OCI-LY7 (cell line): ENCODE measurements around the gene GLIS1. TPM values are rescaled to one million over a fixed set of nuclear protein-coding genes. Genes with fewer than 3 reads are reported as not detected.

Experiments
- BruUV-seq: library from RNA; stranded (reverse); fragments of 400-500 nt; replicated peaks from 2 replicates; lab custom pipeline; 2021; lab: Mats Ljungman, UMichigan
- CTCF ChIA-PET: fragments of 300-600 bp; sonication (Branson Sonifier 250); formaldehyde crosslinking; loops from one replicate; lab custom pipeline; 2022; ENCODE audit warnings: antibody characterized with exemption; ENCODE audit not compliant: unreplicated experiment; lab: Charles Lee
- POLR2A ChIA-PET: fragments of 300-600 bp; sonication (Branson Sonifier 250); formaldehyde crosslinking; loops from one replicate; lab custom pipeline; 2022; ENCODE audit warnings: antibody characterized with exemption; lab: Charles Lee
- DNase-seq: peaks from one replicate; pipeline ENCODE4 v3.0.0-alpha.2; 2015; ENCODE audit warnings: low spot score
- H2AFZ ChIP-seq: fragments of 200-600 bp; sonication (generic), shearing (Covaris generic); 2 replicates; pipeline ENCODE4 v1.6.1; 2014; ENCODE audit warnings: mild to moderate bottlenecking, antibody characterized with exemption, low read length, moderate library complexity
- H3K27ac ChIP-seq: fragments of 200-600 bp; sonication (generic); 2 replicates; pipeline ENCODE4 v1.5.1; 2014; ENCODE audit warnings: mixed run types, low read depth, mild to moderate bottlenecking, moderate library complexity, low read length, inconsistent platforms; ENCODE audit not compliant: poor library complexity, severe bottlenecking
- H3K36me3 ChIP-seq: fragments of 200-600 bp; sonication (generic); 2 replicates; pipeline ENCODE4 v1.6.1; 2014; ENCODE audit warnings: mild to moderate bottlenecking, antibody characterized with exemption, low read length, moderate library complexity, mixed read lengths; ENCODE audit not compliant: insufficient read depth
- H3K4me1 ChIP-seq: fragments of 200-600 bp; sonication (generic); 2 replicates; pipeline ENCODE4 v1.5.1; 2014; ENCODE audit warnings: mild to moderate bottlenecking, low read length; ENCODE audit not compliant: insufficient read depth, poor library complexity, severe bottlenecking
- H3K4me2 ChIP-seq: fragments of 200-600 bp; sonication (generic); 2 replicates; pipeline ENCODE4 v1.6.1; 2014; ENCODE audit warnings: mild to moderate bottlenecking, low read length
- H3K4me3 ChIP-seq: fragments of 200-600 bp; sonication (generic); 2 replicates; pipeline ENCODE4 v1.5.1; 2014; ENCODE audit warnings: mild to moderate bottlenecking, low read depth, low read length; ENCODE audit not compliant: poor library complexity, severe bottlenecking
- H3K79me2 ChIP-seq: fragments of 200-600 bp; sonication (generic); 2 replicates; pipeline ENCODE4 v1.6.1; 2016; ENCODE audit warnings: low read depth, mild to moderate bottlenecking, low read length, moderate library complexity, mixed read lengths; ENCODE audit not compliant: insufficient read depth
- H3K9me2 ChIP-seq: fragments of 200-600 bp; sonication (generic); 2 replicates; pipeline ENCODE4 v1.6.1; 2016; ENCODE audit warnings: mild to moderate bottlenecking, low read length, mixed read lengths; ENCODE audit not compliant: insufficient read depth
- H3K9me3 ChIP-seq: fragments of 200-600 bp; sonication (generic); 2 replicates; pipeline ENCODE4 v1.6.1; 2014; ENCODE audit warnings: mild to moderate bottlenecking, mixed run types, low read length, mixed read lengths
- H4K20me1 ChIP-seq: fragments of 200-600 bp; sonication (generic); 2 replicates; pipeline ENCODE4 v1.6.1; 2014; ENCODE audit warnings: mild to moderate bottlenecking, antibody characterized with exemption, low read length, moderate library complexity, mixed read lengths; ENCODE audit not compliant: insufficient read depth
- EZH2phosphoT487 ChIP-seq: fragments of 200-600 bp; sonication (generic); IDR thresholded peaks from 2 replicates; pipeline ENCODE4 v1.6.1; 2018; ENCODE audit warnings: low read depth, borderline replicate concordance, mild to moderate bottlenecking, mixed run types, antibody characterized with exemption, low read length, moderate library complexity, mixed read lengths
- intact Hi-C: fragments of 100-400 bp; cut with micrococcal nuclease; formaldehyde crosslinking; loops from one replicate; pipeline ENCODE4 v1.10.0; 2022; ENCODE audit not compliant: unreplicated experiment
- total RNA-seq, 2 experiments: library from RNA; depleted of rRNA in 1 of 2; stranded (reverse); fragments of >200 nt in 1 of 2; shearing (Covaris generic) in 1 of 2; gene quantifications; 2 replicates each; pipeline ENCODE4 v1.2.3, GENCODE V29; 2014 to 2022
- TF ChIP-seq, protein P1 (sequence below): fragments of 200-600 bp; sonication (generic); conservative IDR thresholded peaks from 2 replicates; pipeline ENCODE4 v1.5.1; 2014; ENCODE audit warnings: mild to moderate bottlenecking, antibody characterized with exemption, low read length, moderate library complexity, mixed read lengths

Gene GLIS1
- total RNA-seq, 2 experiments from 2014 or later = not detected

DNA sequence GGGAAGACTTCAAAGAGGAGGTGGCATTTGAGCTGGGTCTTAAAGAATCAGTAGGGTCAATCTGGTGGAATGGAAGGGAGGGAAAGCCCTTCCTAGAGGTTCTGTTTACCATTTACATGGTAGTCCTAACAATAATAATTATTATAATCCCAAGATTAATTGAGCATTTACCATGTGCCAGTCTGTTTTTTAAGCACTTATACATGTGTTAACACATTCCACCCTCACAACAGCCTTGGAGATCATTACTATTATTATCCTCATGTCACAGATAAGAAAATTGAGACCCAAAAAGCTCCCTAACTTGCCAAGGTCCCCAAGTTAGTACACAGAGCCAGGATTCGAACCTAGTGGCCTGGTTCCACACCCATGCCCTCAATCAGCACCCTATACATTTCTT, 10.8 kb downstream of the GLIS1 start:
- BruUV-seq = no TSS peak
- intact Hi-C loops = no loop called here
- Histone ChIP-seq H4K20me1 (no peaks in the 10 kb centered on the region), H3K27ac (no peak overlapping the region), H3K9me2 (no peaks in the 10 kb centered on the region), H2AFZ (no peak overlapping the region), H3K4me2 (no peak overlapping the region), H3K79me2 (no peaks in the 10 kb centered on the region), H3K4me1 (no peaks in the 10 kb centered on the region), H3K9me3 (no peaks in the 10 kb centered on the region), H3K36me3 (no peaks in the 10 kb centered on the region), H3K4me3 (no peak overlapping the region)
- no peak for DNase-seq
- TF ChIP-seq EZH2phosphoT487 = no peak
- TF ChIP-seq, protein P1, sequence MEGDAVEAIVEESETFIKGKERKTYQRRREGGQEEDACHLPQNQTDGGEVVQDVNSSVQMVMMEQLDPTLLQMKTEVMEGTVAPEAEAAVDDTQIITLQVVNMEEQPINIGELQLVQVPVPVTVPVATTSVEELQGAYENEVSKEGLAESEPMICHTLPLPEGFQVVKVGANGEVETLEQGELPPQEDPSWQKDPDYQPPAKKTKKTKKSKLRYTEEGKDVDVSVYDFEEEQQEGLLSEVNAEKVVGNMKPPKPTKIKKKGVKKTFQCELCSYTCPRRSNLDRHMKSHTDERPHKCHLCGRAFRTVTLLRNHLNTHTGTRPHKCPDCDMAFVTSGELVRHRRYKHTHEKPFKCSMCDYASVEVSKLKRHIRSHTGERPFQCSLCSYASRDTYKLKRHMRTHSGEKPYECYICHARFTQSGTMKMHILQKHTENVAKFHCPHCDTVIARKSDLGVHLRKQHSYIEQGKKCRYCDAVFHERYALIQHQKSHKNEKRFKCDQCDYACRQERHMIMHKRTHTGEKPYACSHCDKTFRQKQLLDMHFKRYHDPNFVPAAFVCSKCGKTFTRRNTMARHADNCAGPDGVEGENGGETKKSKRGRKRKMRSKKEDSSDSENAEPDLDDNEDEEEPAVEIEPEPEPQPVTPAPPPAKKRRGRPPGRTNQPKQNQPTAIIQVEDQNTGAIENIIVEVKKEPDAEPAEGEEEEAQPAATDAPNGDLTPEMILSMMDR = no peak
- CTCF ChIA-PET = no interaction called here
- POLR2A ChIA-PET = no interaction called here

DNA sequence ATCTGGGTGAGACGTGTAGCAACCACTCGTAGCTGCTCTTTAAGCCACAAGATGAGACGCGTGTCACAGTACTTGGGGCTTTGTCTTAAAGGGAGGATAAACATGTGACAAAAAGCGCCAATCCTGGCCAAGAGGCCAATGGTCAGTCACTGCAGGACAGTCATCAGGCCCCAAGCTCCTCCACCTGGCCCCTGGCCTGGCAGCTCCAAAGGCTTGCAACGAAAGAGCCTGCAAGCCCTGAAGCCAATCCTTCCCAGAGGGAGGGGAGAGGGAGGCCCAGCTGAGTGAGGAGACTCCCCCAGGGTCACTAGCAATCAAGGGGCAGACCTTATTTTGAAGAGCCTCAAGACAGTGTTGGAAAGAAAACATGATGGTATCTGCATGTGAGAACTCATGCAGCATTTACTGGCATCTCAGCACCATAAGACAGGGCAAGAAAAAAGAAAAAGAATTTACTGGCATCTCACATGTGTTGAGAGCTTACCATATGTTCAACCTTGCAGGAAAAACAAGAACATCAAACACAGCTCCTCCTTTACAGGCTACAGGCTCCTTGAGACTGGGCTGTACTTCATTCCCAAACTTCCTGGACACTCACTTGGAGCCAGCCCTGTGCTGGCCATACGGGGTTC, 11.4 kb downstream of the GLIS1 start:
- no peak overlapping the region for H3K4me3 ChIP-seq
- BruUV-seq = no TSS peak
- no peak overlapping the region for H3K4me2 ChIP-seq
- H3K9me3 ChIP-seq = no peaks in the 10 kb centered on the region
- H3K9me2 ChIP-seq = no peaks in the 10 kb centered on the region
- intact Hi-C loops = no loop called here
- no peak for TF ChIP-seq EZH2phosphoT487
- TF ChIP-seq, protein P1 = no peak
- POLR2A ChIA-PET = no interaction called here
- no peak for DNase-seq
- H3K79me2 ChIP-seq = no peaks in the 10 kb centered on the region
- no peaks in the 10 kb centered on the region for H3K36me3 ChIP-seq
- H2AFZ ChIP-seq = no peak overlapping the region
- H3K4me1 ChIP-seq = no peaks in the 10 kb centered on the region
- H4K20me1 ChIP-seq = no peaks in the 10 kb centered on the region
- H3K27ac ChIP-seq = no peak overlapping the region
- CTCF ChIA-PET = no interaction called here

GRCh38 chr1:53726009-53726600, 12.9 kb downstream of the GLIS1 start:
- Histone ChIP-seq H2AFZ (no peak overlapping the region), H3K27ac (no peak overlapping the region), H3K36me3 (no peaks in the 10 kb centered on the region), H3K4me3 (no peak overlapping the region), H3K79me2 (no peaks in the 10 kb centered on the region), H3K9me2 (no peaks in the 10 kb centered on the region), H4K20me1 (no peaks in the 10 kb centered on the region), H3K4me2 (no peak overlapping the region), H3K4me1 (no peaks in the 10 kb centered on the region), H3K9me3 (no peaks in the 10 kb centered on the region)
- intact Hi-C loops = no loop called here
- TF ChIP-seq, protein P1 = no peak
- TF ChIP-seq EZH2phosphoT487 = no peak
- DNase-seq = no peak
- ChIA-PET CTCF (no interaction called here), POLR2A (no interaction called here)
- BruUV-seq = no TSS peak
